Measurements from ENCODE around the gene SNRK. TPM values are rescaled to one million over a fixed set of nuclear protein-coding genes. Genes with fewer than 3 reads are reported as not detected.

The SNRK gene
- total and polyA plus RNA-seq, 2 experiments from 2014 or later, result 5.5 to 18.8 TPM

DNA sequence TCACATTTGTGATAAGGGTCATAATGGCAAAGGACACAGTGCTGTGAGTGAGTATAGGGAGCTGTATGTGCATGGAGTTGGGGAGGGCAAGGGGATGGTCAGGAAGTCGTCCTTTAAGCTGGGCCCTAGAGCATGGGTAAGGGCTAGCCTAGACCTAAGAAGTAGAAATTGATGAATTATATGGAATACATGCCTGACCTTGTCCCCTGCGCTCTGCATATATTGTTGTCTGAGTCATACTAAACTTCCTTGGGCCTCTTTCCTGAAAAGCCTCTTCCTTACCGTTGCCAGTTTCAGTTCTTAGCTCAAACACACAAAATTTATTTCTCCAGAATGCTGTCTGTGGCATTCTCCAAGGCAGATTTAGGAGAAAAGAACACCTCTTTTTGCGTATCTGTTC lies 4.6 kb downstream of the SNRK start (continued):
- TF ChIP-seq, protein P1, sequence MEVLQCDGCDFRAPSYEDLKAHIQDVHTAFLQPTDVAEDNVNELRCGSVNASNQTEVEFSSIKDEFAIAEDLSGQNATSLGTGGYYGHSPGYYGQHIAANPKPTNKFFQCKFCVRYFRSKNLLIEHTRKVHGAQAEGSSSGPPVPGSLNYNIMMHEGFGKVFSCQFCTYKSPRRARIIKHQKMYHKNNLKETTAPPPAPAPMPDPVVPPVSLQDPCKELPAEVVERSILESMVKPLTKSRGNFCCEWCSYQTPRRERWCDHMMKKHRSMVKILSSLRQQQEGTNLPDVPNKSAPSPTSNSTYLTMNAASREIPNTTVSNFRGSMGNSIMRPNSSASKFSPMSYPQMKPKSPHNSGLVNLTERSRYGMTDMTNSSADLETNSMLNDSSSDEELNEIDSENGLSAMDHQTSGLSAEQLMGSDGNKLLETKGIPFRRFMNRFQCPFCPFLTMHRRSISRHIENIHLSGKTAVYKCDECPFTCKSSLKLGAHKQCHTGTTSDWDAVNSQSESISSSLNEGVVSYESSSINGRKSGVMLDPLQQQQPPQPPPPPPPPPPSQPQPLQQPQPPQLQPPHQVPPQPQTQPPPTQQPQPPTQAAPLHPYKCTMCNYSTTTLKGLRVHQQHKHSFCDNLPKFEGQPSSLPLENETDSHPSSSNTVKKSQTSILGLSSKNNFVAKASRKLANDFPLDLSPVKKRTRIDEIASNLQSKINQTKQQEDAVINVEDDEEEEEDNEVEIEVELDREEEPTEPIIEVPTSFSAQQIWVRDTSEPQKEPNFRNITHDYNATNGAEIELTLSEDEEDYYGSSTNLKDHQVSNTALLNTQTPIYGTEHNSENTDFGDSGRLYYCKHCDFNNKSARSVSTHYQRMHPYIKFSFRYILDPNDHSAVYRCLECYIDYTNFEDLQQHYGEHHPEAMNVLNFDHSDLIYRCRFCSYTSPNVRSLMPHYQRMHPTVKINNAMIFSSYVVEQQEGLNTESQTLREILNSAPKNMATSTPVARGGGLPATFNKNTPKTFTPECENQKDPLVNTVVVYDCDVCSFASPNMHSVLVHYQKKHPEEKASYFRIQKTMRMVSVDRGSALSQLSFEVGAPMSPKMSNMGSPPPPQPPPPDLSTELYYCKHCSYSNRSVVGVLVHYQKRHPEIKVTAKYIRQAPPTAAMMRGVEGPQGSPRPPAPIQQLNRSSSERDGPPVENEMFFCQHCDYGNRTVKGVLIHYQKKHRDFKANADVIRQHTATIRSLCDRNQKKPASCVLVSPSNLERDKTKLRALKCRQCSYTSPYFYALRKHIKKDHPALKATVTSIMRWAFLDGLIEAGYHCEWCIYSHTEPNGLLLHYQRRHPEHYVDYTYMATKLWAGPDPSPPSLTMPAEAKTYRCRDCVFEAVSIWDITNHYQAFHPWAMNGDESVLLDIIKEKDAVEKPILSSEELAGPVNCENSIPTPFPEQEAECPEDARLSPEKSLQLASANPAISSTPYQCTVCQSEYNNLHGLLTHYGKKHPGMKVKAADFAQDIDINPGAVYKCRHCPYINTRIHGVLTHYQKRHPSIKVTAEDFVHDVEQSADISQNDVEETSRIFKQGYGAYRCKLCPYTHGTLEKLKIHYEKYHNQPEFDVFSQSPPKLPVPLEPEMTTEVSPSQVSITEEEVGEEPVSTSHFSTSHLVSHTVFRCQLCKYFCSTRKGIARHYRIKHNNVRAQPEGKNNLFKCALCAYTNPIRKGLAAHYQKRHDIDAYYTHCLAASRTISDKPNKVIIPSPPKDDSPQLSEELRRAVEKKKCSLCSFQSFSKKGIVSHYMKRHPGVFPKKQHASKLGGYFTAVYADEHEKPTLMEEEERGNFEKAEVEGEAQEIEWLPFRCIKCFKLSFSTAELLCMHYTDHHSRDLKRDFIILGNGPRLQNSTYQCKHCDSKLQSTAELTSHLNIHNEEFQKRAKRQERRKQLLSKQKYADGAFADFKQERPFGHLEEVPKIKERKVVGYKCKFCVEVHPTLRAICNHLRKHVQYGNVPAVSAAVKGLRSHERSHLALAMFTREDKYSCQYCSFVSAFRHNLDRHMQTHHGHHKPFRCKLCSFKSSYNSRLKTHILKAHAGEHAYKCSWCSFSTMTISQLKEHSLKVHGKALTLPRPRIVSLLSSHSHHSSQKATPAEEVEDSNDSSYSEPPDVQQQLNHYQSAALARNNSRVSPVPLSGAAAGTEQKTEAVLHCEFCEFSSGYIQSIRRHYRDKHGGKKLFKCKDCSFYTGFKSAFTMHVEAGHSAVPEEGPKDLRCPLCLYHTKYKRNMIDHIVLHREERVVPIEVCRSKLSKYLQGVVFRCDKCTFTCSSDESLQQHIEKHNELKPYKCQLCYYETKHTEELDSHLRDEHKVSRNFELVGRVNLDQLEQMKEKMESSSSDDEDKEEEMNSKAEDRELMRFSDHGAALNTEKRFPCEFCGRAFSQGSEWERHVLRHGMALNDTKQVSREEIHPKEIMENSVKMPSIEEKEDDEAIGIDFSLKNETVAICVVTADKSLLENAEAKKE (CRISPR knock-in tag; IDR thresholded peaks at IDR 0.05), result no peak
- TF ChIP-seq NANOG (IDR thresholded peaks at IDR 0.05; ENCODE audit: borderline replicate concordance), result no peak

DNA sequence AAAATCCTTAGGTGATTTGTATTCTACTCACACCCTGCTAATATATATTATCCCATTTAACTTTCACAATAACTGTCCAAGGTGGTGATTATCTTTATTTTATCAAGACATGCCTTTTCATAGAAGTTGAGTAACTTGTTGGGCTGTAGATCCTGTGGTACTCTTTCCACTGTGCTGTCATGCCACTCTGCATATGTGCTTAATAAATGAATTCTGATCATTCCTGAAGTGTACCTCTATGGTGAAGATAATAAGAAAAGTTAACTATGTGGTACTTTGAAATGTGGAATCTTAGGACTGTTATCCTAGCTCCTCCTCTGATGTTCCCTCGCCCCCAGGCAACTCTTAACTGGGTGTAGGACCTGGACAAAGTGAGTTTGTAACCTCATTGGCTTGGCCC lies 5.2 kb downstream of the SNRK start:
- Histone ChIP-seq H3K27me3 (ENCODE audit: insufficient read depth) (peaks cover 13% of the 10 kb centered on the region), H3F3A (replicated peaks; ENCODE audit: low read depth) (no peaks in the 10 kb centered on the region), H2AFZ (no peak overlapping the region), H3K79me2 (replicated peaks; ENCODE audit: insufficient read depth) (peaks cover 93% of the 10 kb centered on the region), H3K36me3 (ENCODE audit: insufficient read depth) (no peaks in the 10 kb centered on the region), H3K4me3 (no peak overlapping the region), H3K4me1 (ENCODE audit: insufficient read depth) (peaks cover 12% of the 10 kb centered on the region), H3K4me2 (no peak overlapping the region), H4K20me1 (replicated peaks; ENCODE audit: insufficient read depth) (peaks cover 22% of the 10 kb centered on the region), H3K9me2 (ENCODE audit: insufficient read depth) (no peaks in the 10 kb centered on the region), H3K27ac (ENCODE audit: low read depth) (no peak overlapping the region)
- H3K36me3 Mint-ChIP-seq (ENCODE audit: low read depth), result no peaks in the 10 kb centered on the region
- no peak overlapping the region for H3K4me3 Mint-ChIP-seq
- H3K9me3 Mint-ChIP-seq, result no peaks in the 10 kb centered on the region
- H3K4me1 Mint-ChIP-seq, result peaks cover 23% of the 10 kb centered on the region
- ATAC-seq, result no peak
- TF ChIP-seq, protein P1 (CRISPR knock-in tag; IDR thresholded peaks at IDR 0.05), result no peak
- TF ChIP-seq POLR2AphosphoS5 (IDR thresholded peaks at IDR 0.05; ENCODE audit: low read depth), result no peak
- TF ChIP-seq, protein P2, sequence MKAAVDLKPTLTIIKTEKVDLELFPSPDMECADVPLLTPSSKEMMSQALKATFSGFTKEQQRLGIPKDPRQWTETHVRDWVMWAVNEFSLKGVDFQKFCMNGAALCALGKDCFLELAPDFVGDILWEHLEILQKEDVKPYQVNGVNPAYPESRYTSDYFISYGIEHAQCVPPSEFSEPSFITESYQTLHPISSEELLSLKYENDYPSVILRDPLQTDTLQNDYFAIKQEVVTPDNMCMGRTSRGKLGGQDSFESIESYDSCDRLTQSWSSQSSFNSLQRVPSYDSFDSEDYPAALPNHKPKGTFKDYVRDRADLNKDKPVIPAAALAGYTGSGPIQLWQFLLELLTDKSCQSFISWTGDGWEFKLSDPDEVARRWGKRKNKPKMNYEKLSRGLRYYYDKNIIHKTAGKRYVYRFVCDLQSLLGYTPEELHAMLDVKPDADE (IDR thresholded peaks at IDR 0.05), result no peak
- no peak for TF ChIP-seq NANOG (IDR thresholded peaks at IDR 0.05; ENCODE audit: borderline replicate concordance)
- no peak overlapping the region for H3K27ac Mint-ChIP-seq
- peaks cover 9% of the 10 kb centered on the region for H3K27me3 Mint-ChIP-seq (ENCODE audit: insufficient read depth, low read depth, poor library complexity)
- DNase-seq (ENCODE audit: low spot score), result no peak

Data from GM23338 (cell line).